HG02852 (cell line): ENCODE data around the gene CCNT2.
A peak's percentile ranks its signal among the peaks of the same experiment; 100 is the strongest.
"Not testable (repeated sequence)": the region's sequence is repeated elsewhere in the genome, so short reads cannot be mapped to it uniquely, and the experiment has no call there.

Experiments
- ATAC-seq: cut with Tn5 transposase; IDR thresholded peaks from one replicate; pipeline ENCODE4 v1.9.1; 2021; ENCODE audit warnings: mild to moderate bottlenecking, moderate library complexity; ENCODE audit not compliant: unreplicated experiment

CCNT2 gene

DNA sequence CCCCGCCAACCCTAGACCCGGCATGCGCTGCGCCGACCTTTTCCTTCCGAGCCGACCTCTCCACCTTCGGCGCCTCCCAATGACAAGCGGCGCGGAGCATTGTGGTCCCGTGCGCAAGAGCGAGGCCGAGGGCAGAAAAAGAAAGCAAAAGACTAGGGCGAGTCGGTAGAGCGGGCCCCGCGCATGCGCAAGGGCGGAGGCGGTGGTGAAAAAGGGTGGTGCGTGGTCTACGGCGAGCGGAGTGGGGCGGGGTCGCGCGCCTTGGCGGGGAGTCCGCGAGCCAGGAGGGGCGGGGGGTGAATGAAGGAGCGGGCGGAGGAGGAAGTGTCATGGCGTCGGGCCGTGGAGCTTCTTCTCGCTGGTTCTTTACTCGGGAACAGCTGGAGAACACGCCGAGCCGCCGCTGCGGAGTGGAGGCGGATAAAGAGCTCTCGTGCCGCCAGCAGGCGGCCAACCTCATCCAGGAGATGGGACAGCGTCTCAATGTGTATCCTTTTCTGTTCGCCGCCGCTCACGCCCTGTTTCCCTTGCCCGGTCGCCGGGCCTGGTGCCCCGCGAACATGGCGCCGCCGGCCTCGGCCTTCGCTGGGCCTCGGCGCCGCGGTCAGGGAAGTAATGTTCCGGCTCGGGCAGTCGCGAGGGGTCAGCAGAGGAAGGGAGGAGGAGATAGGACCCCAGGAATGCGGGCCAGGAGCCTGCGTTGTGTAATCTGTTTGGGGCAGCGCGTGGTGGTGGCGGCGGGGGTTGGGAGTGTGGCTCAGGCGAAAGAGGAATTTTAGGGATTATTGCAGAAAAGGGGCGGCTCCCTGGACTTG lies at the start of gene CCNT2:
Gene CCNT2, plus strand, starts transcription at position 297 of the 815 bp plus-strand sequence. Its CDS starts 33 bp downstream, at position 330.
- peak; percentile 81 for ATAC-seq

DNA sequence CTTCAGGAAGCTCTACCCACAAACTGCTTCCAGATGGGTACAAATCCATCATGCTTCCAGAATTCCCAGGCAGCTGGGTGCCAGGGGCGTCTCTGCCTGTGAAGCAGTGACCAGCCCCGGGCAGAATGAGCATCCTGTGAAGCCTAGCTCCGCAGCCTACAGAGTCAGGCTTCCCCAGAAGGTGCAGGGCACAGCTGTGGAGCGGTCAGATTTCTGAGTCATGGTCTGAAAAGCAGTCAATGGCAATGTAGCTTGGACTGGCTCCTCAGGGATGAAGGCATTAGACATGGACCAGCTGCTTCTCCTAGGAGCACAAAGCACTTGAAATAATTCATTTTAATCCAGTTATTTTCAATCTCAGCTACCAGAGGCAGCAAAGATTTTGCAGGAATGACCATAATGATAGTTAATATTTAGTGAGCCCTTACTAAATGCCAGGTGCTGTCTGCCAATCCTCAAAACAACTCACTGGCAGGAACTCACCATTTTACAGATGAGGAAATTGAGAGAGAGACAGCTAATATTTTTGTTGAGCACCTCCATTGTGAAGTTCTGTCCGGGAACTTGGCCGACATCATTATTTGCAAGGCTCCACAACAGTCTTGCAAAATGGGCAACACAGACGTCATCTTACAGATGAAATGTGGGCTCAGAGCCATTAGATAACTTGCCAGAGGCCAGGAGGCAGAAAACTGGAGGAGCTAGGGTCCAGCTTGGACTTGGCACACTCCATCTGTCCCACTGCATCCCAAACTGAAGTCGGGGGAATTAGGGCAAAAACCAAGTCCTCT lies 48.5 kb upstream of the CCNT2 start:
- no peak for ATAC-seq

DNA sequence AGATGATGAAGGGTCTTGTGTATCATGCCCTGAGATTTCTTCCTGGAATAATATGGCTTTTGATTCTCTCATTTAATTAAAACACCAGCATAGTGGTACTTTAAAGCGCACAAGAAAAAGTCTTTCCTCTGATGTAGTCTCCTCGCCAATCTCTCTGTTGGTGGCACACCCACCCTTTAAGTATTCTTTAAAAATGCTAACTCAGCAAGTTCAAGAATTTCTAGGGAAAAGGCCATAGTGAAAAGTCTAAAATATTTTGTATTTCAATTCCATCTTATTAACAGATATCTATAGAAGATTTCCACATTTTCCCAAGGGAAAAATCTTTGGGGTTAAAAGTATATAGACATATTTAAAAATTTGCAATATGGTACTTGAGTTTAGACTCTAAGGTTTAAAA lies 45.5 kb upstream of the CCNT2 start:
- no peak for ATAC-seq

DNA sequence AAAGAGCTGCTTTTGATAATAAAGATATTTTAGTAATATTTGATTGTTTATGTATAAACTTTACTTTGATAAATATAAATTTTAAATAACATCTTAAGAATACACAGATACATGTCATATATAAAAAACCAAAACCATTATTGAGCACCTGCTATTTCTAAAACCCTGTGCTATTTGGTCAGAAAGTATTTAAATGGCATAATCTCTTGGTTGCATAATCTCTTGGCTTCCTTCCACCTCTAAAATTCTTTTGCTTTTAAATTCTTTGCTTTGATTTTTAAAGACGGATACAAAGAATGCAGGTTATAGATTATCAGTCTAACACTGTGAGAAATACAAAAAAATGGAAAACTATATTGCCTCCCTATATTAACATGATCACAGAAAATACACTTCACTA lies 43.3 kb upstream of the CCNT2 start:
- no peak for ATAC-seq

DNA sequence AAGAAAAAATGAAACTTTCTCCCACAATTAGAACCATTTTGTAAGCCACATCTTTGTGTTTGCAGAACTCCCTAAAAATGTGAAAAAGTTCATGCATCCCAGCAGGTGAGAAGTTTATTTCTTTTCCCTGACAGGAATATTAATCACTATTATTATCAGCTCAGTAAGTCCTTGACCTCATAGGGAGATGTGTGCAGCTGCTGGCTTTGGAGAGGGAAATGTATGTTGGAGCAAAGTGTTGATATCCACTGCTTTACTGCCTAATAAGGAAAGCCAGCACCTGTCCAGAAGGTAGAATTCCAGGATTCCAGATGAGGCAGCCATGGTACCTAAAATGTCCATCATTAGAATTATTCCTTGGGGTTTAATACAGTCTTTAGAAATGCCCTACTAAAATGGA lies 35.8 kb upstream of the CCNT2 start:
- no peak for ATAC-seq

DNA sequence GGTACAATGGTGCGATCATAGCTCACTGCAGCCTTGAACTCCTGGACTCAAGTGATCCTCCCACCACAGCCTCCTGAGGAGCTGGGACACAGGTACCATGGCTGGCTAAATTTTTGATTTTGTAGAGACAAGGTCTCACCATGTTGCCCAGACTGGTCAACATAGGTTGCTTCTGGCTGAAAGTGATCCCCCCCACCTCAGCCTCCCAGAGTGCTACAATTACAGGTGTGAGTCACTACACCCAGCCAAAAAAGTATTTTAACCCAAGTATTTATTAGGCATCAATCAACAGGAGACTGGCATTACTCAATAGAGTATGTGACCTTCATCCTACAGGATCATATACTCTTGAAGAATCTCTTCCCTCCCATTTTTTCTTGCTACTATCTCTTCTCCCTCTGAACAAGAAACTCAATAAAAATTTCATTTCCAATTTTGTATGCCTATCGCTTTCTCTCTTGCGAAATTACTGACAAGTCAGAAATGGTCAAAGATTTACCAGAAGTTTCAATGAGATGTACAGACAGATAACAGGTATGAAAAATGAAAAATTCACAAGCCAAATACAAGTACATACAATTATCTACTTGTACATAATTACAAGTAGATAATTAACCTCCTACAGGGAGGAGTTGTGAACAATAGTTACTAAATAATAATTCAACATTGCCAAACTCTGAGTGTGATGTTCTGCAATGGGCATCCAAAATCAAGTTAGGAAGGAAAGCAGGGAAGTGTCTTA lies 34.9 kb upstream of the CCNT2 start:
- ATAC-seq = no peak

DNA sequence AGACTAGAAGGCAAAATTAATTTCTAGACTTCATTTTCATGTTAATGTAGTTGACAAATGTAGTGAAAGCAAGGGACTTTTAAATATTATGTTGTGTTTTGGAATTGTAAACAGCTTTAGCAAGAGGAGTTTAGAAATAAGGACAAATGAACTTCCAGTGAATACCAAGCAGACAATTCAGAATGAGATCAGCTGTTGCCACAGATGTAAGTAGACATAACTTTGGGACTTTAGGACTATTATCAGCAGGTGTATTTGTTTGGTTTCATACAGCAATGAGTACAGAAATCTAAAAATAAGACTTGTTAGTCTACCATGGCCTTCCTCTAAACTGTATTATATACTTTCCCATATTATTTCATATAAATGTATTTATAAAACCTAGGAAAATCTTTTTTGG lies 34.2 kb upstream of the CCNT2 start:
- ATAC-seq = no peak

DNA sequence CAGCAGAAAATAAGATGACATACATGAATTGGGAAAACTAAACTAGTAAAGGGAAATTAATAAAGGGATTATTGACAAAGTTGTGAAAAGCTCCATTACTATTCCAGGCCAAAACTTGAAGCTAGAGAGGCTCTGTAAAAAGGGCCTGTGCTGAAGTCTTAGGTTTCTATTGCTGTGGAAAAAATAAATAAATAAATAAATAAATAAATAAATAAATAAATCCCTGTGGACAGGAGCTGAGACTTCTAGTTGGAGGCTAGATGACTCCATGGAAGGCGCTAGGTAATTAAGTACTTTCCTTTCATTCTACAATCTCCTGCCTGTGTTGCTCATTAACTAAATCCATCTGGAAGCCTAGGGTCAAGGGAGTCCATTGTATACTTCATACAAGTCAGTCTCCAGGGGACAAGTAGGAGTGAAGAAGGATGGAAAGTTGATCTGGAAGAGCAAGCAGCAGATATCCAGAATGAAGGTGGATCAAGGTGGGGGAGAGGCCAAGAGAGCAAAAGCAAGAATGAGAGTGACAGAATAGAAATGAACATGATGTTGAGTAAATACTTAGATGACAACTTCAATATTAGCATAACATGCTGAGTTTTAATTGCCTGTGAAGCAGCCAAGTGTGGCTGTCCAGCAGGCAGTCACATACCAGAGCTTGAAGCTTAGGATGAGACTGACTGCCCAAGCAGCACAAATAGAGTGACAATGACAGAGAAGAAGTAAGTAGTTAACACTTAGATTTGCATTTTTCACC lies 26.2 kb upstream of the CCNT2 start:
- no peak for ATAC-seq

DNA sequence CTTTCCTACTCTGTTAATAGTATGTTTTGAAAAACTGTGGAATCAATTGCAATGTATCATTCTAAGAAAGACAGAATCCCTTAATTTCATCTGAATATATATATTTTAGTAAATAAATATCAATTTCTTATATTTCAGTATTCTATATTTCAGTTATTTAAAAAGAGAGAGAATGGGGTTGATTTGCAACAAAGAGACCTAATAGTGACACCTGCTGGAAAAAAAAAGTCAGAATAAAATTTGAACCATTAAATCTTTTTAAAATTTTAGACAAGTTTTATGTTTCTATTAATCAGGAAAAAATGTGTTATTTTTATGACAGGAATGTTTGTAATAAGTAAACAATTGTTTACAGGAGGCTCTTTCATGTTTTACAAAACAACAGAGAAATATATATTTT lies 20.7 kb upstream of the CCNT2 start:
- no peak for ATAC-seq

DNA sequence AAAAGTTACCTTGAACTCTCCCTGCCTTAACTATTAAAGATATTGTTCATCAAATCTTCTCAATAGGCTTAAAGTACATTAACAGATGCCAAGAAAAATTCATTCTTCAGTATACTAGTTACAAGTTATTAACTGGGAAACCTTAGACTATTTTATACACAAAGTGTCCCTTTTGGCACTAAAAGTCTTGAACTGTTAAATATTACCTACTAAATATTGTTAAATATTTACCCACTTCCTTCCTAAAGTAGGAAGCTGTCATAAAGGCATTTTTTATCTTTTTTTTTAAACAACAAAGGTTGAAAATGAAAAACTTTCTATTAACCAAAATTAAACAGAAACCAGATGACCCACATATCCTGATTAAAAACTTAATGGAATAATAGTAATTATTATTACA lies 19.4 kb upstream of the CCNT2 start:
- no peak for ATAC-seq

DNA sequence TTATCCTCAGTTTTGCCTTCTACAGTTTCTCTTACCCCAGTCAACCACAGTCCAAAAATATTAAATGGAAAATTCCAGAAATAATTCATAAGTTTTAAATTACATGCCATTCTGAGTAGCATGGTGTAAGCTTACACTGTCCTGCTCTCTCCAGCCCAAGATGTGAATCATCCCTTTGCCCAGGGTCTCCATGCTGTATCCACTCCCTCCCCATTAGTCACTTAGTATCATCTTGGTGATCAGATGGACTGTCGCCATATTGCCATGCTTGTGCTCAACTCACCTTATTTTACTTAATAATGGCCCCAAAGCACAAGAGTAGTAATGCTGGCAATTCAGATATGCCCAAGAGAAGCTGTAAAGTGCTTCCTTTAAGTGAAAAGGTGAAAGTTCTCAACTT lies 18.5 kb upstream of the CCNT2 start:
- ATAC-seq = no peak

DNA sequence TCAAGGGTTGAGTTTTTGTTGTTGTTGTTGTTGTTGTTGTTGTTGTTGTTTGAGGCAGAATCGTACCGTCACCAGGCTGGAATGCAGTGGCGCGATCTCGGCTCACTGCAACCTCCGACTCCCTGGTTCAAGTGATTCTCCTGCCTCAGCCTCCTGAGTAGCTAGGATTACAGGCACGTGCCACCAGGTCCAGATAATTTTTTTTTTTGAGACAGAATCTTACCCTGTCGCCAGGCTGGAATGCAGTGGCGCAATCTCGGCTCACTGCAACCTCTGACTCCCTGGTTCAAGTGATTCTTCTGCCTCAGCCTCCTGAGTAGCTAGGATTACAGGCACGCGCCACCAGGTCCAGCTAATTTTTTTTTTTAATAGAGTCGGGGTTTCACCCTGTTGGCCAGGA lies 14.9 kb upstream of the CCNT2 start:
- not testable (repeated sequence) for ATAC-seq

DNA sequence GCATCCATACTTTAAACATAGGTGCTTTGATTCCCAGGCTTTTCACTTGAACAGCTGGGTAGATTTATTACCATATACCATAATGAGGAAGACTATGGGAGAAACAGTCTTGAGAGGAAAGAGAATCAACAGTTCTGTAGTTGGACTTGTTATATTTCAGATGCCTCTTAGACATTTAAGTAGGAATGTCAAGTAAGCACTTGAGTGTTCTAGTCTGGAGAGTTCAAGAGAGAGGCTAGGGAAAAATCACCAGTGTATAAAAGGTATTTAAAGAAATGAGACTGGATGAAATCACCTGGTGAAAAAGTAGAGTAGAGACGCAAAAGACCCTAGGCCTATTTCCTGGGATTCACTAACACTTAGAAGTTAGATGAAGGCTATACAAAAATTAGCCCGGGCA lies 13.5 kb upstream of the CCNT2 start:
- no peak for ATAC-seq

DNA sequence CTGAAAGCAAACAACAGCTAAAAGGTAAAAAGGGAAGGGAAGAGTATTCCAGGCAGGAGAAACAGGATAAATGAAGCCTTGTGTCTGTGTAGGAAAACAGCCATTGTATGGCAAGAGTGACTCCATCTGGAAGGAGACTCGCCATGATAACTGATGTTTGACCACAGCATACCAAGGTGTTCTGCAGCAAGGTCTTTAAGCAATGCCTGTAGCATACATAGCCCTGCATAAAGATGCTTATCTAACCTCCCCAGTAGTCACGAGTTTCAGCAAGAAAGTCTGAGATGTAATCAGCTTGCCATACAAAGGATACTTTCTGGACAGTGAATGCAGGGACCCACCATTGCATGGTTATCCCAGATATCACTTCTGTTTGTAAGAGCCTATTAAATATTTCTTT lies 11.9 kb upstream of the CCNT2 start:
- no peak for ATAC-seq

DNA sequence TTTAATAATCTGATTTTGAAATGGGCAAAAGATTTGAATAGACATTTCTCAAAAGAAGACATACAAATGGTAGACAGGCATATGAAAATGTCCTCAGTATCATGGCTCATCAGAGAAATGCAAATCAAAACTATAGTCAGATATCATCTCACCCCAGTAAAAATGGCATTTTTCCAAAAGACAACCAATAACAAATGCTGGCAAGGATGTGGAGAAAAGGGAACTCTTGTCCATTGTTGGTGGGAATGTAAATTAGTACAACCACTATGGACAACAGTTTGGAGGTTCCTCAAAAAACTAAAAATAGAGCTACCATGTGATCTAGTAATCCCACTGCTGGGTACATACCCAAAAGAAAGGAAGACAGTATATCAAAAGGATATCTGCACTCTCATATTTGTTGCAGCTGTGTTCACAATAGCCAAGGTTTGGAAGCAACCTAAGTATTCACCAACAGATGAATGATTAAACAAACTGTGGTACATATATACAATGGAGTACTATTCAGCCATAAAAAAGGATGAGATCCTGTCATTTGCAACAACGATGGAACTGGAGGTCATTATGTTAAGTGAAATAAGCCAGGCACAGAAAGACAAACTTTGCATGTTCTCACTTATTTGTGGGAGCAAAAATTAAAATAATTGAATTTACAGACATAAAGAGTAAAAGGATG lies 11.0 kb upstream of the CCNT2 start:
- not testable (repeated sequence) for ATAC-seq

DNA sequence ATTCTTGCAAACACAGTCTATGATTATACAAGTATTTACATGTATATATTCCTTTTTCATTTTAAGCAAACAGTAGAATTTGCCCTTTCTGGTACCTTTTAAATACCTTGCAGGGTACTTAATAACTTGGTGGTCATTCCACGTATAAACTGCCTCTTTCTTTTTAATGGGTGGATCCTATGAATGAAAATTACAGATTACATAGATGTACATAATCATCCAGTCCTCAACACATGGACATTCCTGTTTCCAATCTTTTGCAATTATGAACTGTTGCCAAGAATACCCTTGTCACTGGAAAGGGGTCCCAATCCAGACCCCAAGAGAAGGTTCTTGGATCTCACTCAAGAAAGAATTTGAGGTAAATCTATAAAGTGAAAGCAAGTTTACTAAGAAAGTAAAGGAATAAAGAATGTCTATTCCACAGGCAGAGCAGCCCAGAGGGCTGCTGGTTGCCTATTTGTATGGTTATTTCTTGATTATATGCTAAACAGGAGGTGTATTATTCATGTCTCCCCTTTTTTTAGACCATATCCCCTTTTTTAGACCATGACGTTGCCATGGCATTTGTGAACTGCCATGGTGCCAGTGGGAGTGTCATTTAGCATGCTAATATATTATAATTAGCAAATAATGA lies 7.7 kb upstream of the CCNT2 start:
- no peak for ATAC-seq

DNA sequence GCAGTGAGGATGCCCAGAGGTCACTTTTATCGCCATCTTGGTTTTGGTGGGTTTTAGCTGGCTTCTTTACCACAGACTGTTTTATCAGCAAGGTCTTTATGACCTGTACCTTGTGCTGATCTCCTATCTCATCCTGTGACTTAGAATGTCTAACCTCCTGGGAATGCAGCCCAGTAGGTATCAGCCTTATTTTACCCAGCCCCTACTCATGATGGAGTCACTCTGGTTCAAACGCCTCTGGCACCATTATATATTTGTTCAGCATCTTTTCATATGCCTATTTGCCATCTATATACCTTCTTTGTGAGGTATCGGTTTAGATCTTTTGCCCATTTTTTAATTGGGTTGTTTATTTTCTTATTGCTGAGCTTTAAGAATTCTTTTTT lies 7.2 kb upstream of the CCNT2 start:
- no peak for ATAC-seq

DNA sequence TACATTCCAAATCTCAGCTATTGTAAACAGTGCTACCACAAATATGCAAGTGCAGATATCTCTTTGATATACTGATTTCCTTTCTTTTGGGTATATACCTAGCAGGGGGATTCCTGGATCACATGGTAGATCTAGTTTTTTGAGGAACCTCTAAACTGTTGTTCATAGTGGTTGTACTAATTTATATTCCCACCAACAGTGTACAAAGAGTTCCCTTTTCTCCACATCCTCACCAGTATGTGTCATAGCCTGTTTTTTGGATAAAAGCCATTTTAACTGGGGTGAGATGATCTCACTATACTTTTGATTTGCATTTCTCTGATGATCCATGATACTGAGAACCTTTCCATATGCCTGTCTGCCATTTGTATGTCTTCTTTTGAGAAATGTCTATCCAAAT lies 6.3 kb upstream of the CCNT2 start:
- no peak for ATAC-seq

DNA sequence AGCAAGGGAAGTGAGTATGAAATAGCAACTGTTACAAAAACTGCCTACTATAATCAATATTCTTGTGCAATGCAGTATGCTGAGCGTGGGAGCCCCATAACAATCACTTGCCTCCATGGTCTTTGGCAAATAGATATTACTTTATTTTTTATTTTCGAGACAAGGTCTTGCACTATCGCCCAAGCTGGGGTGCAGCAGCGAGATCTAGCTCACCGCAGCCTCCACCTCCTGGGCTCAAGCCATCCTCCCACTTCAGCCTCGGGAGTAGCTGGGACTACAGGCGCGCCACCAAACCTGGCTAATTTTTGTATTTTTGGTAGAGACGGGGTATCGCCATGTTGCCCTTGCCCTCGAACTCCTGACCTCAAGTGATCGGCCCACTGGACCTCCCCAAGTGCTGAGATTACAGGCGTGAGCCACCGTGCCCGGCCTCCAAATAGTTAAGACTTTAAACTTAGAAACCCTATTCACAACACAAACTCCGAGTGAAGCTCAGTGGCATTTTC lies 1.2 kb upstream of the CCNT2 start:
- ATAC-seq = no peak
